ENCODE measurements around the gene PIP4K2C.

DNA sequence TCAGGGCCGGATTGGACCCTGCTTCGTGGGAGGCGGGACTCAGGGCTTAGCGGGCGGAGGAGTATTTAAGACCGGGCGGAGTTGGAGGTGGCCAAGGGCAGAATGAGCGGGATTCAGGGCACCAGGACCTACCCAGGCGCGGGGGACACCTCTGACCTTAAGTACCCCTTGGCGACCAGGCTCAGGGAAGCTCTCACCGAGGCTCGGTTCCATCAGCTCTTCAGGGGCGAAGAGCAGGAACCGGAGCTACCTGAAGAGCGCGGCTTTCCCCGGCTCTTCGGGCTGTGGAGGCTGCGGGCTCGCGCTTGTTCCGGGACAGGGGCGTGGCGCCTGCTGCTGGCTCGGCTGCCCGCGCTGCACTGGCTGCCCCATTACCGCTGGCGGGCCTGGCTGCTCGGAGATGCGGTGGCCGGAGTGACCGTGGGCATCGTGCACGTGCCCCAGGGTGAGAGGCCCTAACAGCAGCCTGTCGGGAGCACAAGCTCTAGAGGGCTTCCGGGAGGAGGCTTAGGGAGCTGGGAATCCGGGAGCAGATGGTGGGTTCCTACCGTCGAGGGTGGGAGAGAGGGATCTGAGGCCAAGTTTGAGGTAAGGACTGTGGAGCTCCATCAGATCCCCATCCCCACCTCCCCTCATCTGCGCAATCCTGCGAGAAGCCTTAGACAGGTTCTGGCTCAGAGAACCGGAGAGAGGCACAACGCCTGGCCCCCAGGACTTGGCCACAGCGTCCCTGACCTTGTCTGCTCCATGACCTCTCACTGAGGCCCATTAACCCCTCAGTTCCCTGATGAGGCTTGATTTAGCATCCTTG is 28.6 kb downstream of the PIP4K2C start:
- TF ChIP-seq, protein P1, sequence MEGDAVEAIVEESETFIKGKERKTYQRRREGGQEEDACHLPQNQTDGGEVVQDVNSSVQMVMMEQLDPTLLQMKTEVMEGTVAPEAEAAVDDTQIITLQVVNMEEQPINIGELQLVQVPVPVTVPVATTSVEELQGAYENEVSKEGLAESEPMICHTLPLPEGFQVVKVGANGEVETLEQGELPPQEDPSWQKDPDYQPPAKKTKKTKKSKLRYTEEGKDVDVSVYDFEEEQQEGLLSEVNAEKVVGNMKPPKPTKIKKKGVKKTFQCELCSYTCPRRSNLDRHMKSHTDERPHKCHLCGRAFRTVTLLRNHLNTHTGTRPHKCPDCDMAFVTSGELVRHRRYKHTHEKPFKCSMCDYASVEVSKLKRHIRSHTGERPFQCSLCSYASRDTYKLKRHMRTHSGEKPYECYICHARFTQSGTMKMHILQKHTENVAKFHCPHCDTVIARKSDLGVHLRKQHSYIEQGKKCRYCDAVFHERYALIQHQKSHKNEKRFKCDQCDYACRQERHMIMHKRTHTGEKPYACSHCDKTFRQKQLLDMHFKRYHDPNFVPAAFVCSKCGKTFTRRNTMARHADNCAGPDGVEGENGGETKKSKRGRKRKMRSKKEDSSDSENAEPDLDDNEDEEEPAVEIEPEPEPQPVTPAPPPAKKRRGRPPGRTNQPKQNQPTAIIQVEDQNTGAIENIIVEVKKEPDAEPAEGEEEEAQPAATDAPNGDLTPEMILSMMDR (conservative IDR thresholded peaks at IDR 0.05; ENCODE audit: low read depth in 2 of 2) = no peak
- TF ChIP-seq POLR2AphosphoS5 (IDR thresholded peaks at IDR 0.05; ENCODE audit: low read depth) (no peak), STAT1 (IDR thresholded peaks at IDR 0.05; ENCODE audit: unreplicated experiment) (no peak), CREB1 (CRISPR knock-in tag; IDR thresholded peaks at IDR 0.05; ENCODE audit: low read depth) (no peak), ZNF331 (CRISPR knock-in tag; IDR thresholded peaks at IDR 0.05; ENCODE audit: low read depth) (no peak), EZH2 (IDR thresholded peaks at IDR 0.05; ENCODE audit: low read depth, unreplicated experiment) (peak; percentile 74), EZH2phosphoT487 (IDR thresholded peaks at IDR 0.05; ENCODE audit: unreplicated experiment) (no peak), JUNB (IDR thresholded peaks at IDR 0.05; ENCODE audit: unreplicated experiment) (no peak), ZNF114 (CRISPR knock-in tag; IDR thresholded peaks at IDR 0.05) (no peak), NANOG (IDR thresholded peaks at IDR 0.05; ENCODE audit: borderline replicate concordance) (no peak)
- TF ChIP-seq, protein P2, sequence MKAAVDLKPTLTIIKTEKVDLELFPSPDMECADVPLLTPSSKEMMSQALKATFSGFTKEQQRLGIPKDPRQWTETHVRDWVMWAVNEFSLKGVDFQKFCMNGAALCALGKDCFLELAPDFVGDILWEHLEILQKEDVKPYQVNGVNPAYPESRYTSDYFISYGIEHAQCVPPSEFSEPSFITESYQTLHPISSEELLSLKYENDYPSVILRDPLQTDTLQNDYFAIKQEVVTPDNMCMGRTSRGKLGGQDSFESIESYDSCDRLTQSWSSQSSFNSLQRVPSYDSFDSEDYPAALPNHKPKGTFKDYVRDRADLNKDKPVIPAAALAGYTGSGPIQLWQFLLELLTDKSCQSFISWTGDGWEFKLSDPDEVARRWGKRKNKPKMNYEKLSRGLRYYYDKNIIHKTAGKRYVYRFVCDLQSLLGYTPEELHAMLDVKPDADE (IDR thresholded peaks at IDR 0.05) = no peak
- TF ChIP-seq, protein P3, sequence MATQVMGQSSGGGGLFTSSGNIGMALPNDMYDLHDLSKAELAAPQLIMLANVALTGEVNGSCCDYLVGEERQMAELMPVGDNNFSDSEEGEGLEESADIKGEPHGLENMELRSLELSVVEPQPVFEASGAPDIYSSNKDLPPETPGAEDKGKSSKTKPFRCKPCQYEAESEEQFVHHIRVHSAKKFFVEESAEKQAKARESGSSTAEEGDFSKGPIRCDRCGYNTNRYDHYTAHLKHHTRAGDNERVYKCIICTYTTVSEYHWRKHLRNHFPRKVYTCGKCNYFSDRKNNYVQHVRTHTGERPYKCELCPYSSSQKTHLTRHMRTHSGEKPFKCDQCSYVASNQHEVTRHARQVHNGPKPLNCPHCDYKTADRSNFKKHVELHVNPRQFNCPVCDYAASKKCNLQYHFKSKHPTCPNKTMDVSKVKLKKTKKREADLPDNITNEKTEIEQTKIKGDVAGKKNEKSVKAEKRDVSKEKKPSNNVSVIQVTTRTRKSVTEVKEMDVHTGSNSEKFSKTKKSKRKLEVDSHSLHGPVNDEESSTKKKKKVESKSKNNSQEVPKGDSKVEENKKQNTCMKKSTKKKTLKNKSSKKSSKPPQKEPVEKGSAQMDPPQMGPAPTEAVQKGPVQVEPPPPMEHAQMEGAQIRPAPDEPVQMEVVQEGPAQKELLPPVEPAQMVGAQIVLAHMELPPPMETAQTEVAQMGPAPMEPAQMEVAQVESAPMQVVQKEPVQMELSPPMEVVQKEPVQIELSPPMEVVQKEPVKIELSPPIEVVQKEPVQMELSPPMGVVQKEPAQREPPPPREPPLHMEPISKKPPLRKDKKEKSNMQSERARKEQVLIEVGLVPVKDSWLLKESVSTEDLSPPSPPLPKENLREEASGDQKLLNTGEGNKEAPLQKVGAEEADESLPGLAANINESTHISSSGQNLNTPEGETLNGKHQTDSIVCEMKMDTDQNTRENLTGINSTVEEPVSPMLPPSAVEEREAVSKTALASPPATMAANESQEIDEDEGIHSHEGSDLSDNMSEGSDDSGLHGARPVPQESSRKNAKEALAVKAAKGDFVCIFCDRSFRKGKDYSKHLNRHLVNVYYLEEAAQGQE (IDR thresholded peaks at IDR 0.05; ENCODE audit: unreplicated experiment) = no peak
